ENCODE results near the gene RNF148.

DNA sequence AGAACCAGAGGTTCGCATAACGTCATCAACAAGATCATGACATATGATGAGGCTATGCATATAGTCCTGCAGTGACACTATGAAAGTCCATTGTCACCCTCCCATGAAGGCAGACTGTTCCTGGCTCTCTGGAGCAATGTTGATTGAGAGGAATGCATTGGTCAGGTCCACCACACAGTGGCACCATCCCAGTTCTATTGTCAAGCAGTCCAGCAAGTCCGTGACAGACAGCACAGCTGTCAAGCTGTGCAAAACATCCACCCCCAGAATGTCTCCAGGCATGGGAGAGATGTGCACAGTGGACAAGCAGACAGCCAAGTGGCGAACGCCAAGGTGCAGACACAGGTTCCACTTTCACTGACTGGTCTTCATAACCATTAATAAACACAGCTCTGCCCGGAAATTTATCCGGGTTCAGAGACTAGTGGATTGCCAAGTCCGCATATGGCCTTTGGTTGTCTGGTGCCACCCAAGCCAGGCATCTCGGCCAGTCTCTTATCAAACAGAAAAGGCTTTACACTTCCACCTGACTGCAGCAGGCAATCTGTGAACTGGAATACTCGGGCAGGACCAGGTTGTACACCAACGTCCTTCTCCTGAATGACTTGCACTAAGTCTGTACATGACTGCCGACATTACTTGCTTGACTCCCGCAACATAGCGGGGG, 11.0 kb downstream of the RNF148 start:
- TF ChIP-seq CTCF (IDR thresholded peaks at IDR 0.05) (no peak), ZFX (IDR thresholded peaks at IDR 0.05; ENCODE audit: borderline replicate concordance) (no peak)
